Fibroblast of lung (primary cell): ENCODE results near the gene CACNA1F. TPM values are rescaled to one million over a fixed set of nuclear protein-coding genes. Genes with fewer than 3 reads are reported as not detected.

Experiments
- DNase-seq, 2 donors: peaks; one replicate each; pipeline versions ENCODE4 v3.0.0 to v3.0.0-alpha.2; 2010; ENCODE audit warnings: low read depth in 2 of 2
- H2AFZ ChIP-seq: 2 replicates; pipeline ENCODE4 v1.5.1; 2012; ENCODE audit warnings: low read length, control low read depth, inconsistent platforms
- H3K27ac ChIP-seq: 2 replicates; pipeline ENCODE4 v1.5.1; 2011; ENCODE audit warnings: low read length, control low read depth; ENCODE audit not compliant: insufficient read depth
- H3K27me3 ChIP-seq: 2 replicates; pipeline ENCODE4 v1.5.1; 2011; ENCODE audit warnings: mild to moderate bottlenecking, low read length; ENCODE audit not compliant: control insufficient read depth, insufficient read depth
- H3K36me3 ChIP-seq: 2 replicates; pipeline ENCODE4 v1.5.1; 2011; ENCODE audit warnings: low read length; ENCODE audit not compliant: control insufficient read depth, insufficient read depth
- H3K4me1 ChIP-seq: 2 replicates; pipeline ENCODE4 v1.5.1; 2011; ENCODE audit warnings: low read length; ENCODE audit not compliant: control insufficient read depth, insufficient read depth; ENCODE audit errors: extremely low read depth
- H3K4me2 ChIP-seq: 2 replicates; pipeline ENCODE4 v1.5.1; 2011; ENCODE audit warnings: low read length, control low read depth; ENCODE audit not compliant: insufficient read depth; ENCODE audit errors: extremely low read depth
- H3K4me3 ChIP-seq, 4 experiments: fragments of 200-600 bp in 1 of 4; sonication (generic) in 1 of 4; replicated peaks in 1 of 4; 2 replicates each; pipeline ENCODE4 v1.5.1; 2011 to 2016; ENCODE audit warnings: low read length in 4 of 4, low read depth in 3 of 4, mild to moderate bottlenecking in 3 of 4, control low read depth in 2 of 4, inconsistent platforms in 1 of 4, mixed read lengths in 1 of 4; ENCODE audit not compliant: insufficient read depth in 1 of 4; ENCODE audit errors: control extremely low read depth in 1 of 4
- H3K79me2 ChIP-seq: 2 replicates; pipeline ENCODE4 v1.5.1; 2012; ENCODE audit warnings: mild to moderate bottlenecking, low read length, inconsistent platforms; ENCODE audit not compliant: control insufficient read depth, insufficient read depth
- H3K9ac ChIP-seq: 2 replicates; pipeline ENCODE4 v1.5.1; 2011; ENCODE audit warnings: mild to moderate bottlenecking, low read length, control low read depth; ENCODE audit not compliant: insufficient read depth
- H3K9me3 ChIP-seq: 2 replicates; pipeline ENCODE4 v1.5.1; 2012; ENCODE audit warnings: low read depth, low read length; ENCODE audit not compliant: control insufficient read depth, insufficient read depth
- H4K20me1 ChIP-seq: 2 replicates; pipeline ENCODE4 v1.5.1; 2011; ENCODE audit warnings: low read length; ENCODE audit not compliant: control insufficient read depth, insufficient read depth; ENCODE audit errors: extremely low read depth
- CTCF ChIP-seq, 2 donors: IDR thresholded peaks in 1 of 2; conservative IDR thresholded peaks in 1 of 2; 1 replicate in 1 of 2; 2 replicates in 1 of 2; pipeline ENCODE4 v1.5.1; 2011 to 2012; ENCODE audit warnings: low read length in 2 of 2, control low read depth in 1 of 2, inconsistent platforms in 1 of 2, low read depth in 1 of 2, mild to moderate bottlenecking in 1 of 2
- EZH2 ChIP-seq: IDR thresholded peaks from 2 replicates; pipeline ENCODE4 v1.5.1; 2012; ENCODE audit warnings: low read length, control low read depth, mild to moderate bottlenecking; ENCODE audit errors: missing control alignments
- polyA plus RNA-seq, 2 donors: library from polyadenylated mRNA; depleted of rRNA in 1 of 2; stranded (reverse) in 1 of 2; unstranded in 1 of 2; fragments of >200 nt; gene quantifications; 2 replicates each; pipeline ENCODE4 v1.2.1, GENCODE V29; 2011 to 2012; ENCODE audit warnings: missing spikeins in 1 of 2
- total RNA-seq: library from RNA; depleted of rRNA; stranded (reverse); fragments of >200 nt; gene quantifications from 2 replicates; pipeline ENCODE4 v1.2.1, GENCODE V29; 2014

CACNA1F gene
- total and polyA plus RNA-seq, 2 donors (not counting 1 experiment from before 2014, with no cell fraction given), result 0.17 TPM; not detected in 1

- no peaks in the 10 kb centered on the region for H4K20me1 ChIP-seq
- no peaks in the 10 kb centered on the region for H3K79me2 ChIP-seq
- peak overlapping the region; percentile 50 for H3K9ac ChIP-seq
- H2AFZ ChIP-seq, result no peak overlapping the region
- no peaks in the 10 kb centered on the region for H3K9me3 ChIP-seq
- H3K36me3 ChIP-seq, result no peaks in the 10 kb centered on the region
- H3K4me3 ChIP-seq, result peak overlapping the region; percentile 28 to 73 (median 63)
- TF ChIP-seq CTCF (conservative IDR thresholded peaks at IDR 0.05 in 1 of 2, IDR thresholded peaks at IDR 0.05 in 1 of 2; ENCODE audit: low read depth in 1 of 2, low read length in 2 of 2) (no peak), EZH2 (no peak)
- no peak for DNase-seq
- H3K4me1 ChIP-seq, result no peaks in the 10 kb centered on the region
- H3K27ac ChIP-seq, result peak overlapping the region; percentile 1
- H3K4me2 ChIP-seq, result peak overlapping the region; percentile 62
- H3K27me3 ChIP-seq, result no peaks in the 10 kb centered on the region
Measured at GRCh38 chrX:49191574-49192011, 41.5 kb downstream of the CACNA1F start.

- no peaks in the 10 kb centered on the region for H4K20me1 ChIP-seq
- no peaks in the 10 kb centered on the region for H3K9me3 ChIP-seq
- no peak overlapping the region for H2AFZ ChIP-seq
- no peaks in the 10 kb centered on the region for H3K4me1 ChIP-seq
- no peaks in the 10 kb centered on the region for H3K36me3 ChIP-seq
- no peaks in the 10 kb centered on the region for H3K27me3 ChIP-seq
- H3K4me3 ChIP-seq, result peak overlapping the region; percentile 28 to 73 (median 63)
- no peaks in the 10 kb centered on the region for H3K79me2 ChIP-seq
- peak overlapping the region; percentile 43 for H3K27ac ChIP-seq
- DNase-seq, result peak; percentile 100
- no peak for TF ChIP-seq EZH2
- TF ChIP-seq CTCF (conservative IDR thresholded peaks at IDR 0.05 in 1 of 2, IDR thresholded peaks at IDR 0.05 in 1 of 2; ENCODE audit: low read depth in 1 of 2, low read length in 2 of 2), result no peak
- no peak overlapping the region for H3K4me2 ChIP-seq
- H3K9ac ChIP-seq, result peak overlapping the region; percentile 50
Measured at GRCh38 chrX:49190821-49191573, 42.1 kb downstream of the CACNA1F start.

GRCh38 chrX:49189606-49190005 lies 43.5 kb downstream of the CACNA1F start:
- no peak for TF ChIP-seq CTCF (conservative IDR thresholded peaks at IDR 0.05 in 1 of 2, IDR thresholded peaks at IDR 0.05 in 1 of 2; ENCODE audit: low read depth in 1 of 2, low read length in 2 of 2)
- TF ChIP-seq EZH2, result no peak

More at GRCh38 chrX:49189606-49190005, 43.5 kb downstream of the CACNA1F start:
- Histone ChIP-seq H3K79me2 (no peaks in the 10 kb centered on the region), H3K4me2 (no peak overlapping the region), H4K20me1 (no peaks in the 10 kb centered on the region), H2AFZ (no peak overlapping the region), H3K4me1 (no peaks in the 10 kb centered on the region), H3K9ac (no peak overlapping the region), H3K27me3 (no peaks in the 10 kb centered on the region), H3K9me3 (no peaks in the 10 kb centered on the region), H3K27ac (no peak overlapping the region), H3K36me3 (no peaks in the 10 kb centered on the region), H3K4me3 (peak overlapping the region in 1 of 4 experiments; percentile 4)
- DNase-seq, result no peak
